H9 (cell line): Measurements from ENCODE around the gene INSRR. TPM values are rescaled to one million over a fixed set of nuclear protein-coding genes. Genes with fewer than 3 reads are reported as not detected.
A peak's percentile ranks its signal among the peaks of the same experiment; 100 is the strongest.

Source experiments
- DNase-seq: peaks from one replicate; pipeline ENCODE4 v3.0.0-alpha.2; 2017
- H2AFZ ChIP-seq: one replicate; pipeline ENCODE4 v1.6.1; 2013; ENCODE audit warnings: mild to moderate bottlenecking, low read length, control low read depth, moderate library complexity
- H2AK5ac ChIP-seq: 2 replicates; pipeline ENCODE4 v1.6.1; 2013; ENCODE audit warnings: low read length, control low read depth, mixed read lengths; ENCODE audit not compliant: insufficient read length
- H2BK120ac ChIP-seq: one replicate; pipeline ENCODE4 v1.6.1; 2013; ENCODE audit warnings: low read depth, mild to moderate bottlenecking, low read length, control low read depth, inconsistent platforms; ENCODE audit not compliant: poor library complexity, severe bottlenecking
- H2BK12ac ChIP-seq: 2 replicates; pipeline ENCODE4 v1.6.1; 2013; ENCODE audit warnings: low read length, control low read depth, mixed read lengths, low read depth; ENCODE audit not compliant: insufficient read length
- H2BK15ac ChIP-seq: 2 replicates; pipeline ENCODE4 v1.6.1; 2013; ENCODE audit warnings: low read depth, low read length, control low read depth
- H2BK20ac ChIP-seq: one replicate; pipeline ENCODE4 v1.6.1; 2013; ENCODE audit warnings: low read depth, mild to moderate bottlenecking, low read length, control low read depth, inconsistent platforms; ENCODE audit not compliant: poor library complexity, severe bottlenecking
- H2BK5ac ChIP-seq: 2 replicates; pipeline ENCODE4 v1.6.1; 2013; ENCODE audit warnings: low read length, control low read depth, mixed read lengths; ENCODE audit not compliant: insufficient read length
- H3K14ac ChIP-seq: 2 replicates; pipeline ENCODE4 v1.6.1; 2013; ENCODE audit warnings: low read length, control low read depth; ENCODE audit not compliant: insufficient read depth
- H3K18ac ChIP-seq: 2 replicates; pipeline ENCODE4 v1.6.1; 2013; ENCODE audit warnings: low read depth, mild to moderate bottlenecking, mixed read lengths, low read length, control low read depth; ENCODE audit not compliant: insufficient read length
- H3K23ac ChIP-seq: 2 replicates; pipeline ENCODE4 v1.6.1; 2013; ENCODE audit warnings: low read length, control low read depth, mixed read lengths, low read depth; ENCODE audit not compliant: insufficient read length
- H3K23me2 ChIP-seq: 2 replicates; pipeline ENCODE4 v1.6.1; 2013; ENCODE audit warnings: low read depth, mild to moderate bottlenecking, mixed read lengths, low read length, control low read depth; ENCODE audit not compliant: insufficient read length, poor library complexity, severe bottlenecking
- H3K27ac ChIP-seq: 2 replicates; pipeline ENCODE4 v1.5.1; 2013; ENCODE audit warnings: low read length, control low read depth, mixed read lengths, low read depth; ENCODE audit not compliant: insufficient read length
- H3K27me3 ChIP-seq: 2 replicates; pipeline ENCODE4 v1.6.1; 2013; ENCODE audit warnings: low read length, control low read depth, inconsistent platforms; ENCODE audit not compliant: insufficient read depth
- H3K4ac ChIP-seq: 2 replicates; pipeline ENCODE4 v1.6.1; 2013; ENCODE audit warnings: low read depth, mild to moderate bottlenecking, control low read depth, inconsistent platforms, low read length, moderate library complexity
- H3K4me1 ChIP-seq: 2 replicates; pipeline ENCODE4 v1.6.1; 2013; ENCODE audit warnings: low read length, control low read depth, inconsistent platforms; ENCODE audit not compliant: insufficient read depth
- H3K4me2 ChIP-seq: 2 replicates; pipeline ENCODE4 v1.6.1; 2013; ENCODE audit warnings: low read length, control low read depth, mixed read lengths; ENCODE audit not compliant: insufficient read length, insufficient read depth
- H3K56ac ChIP-seq: 2 replicates; pipeline ENCODE4 v1.6.1; 2013; ENCODE audit warnings: low read depth, mild to moderate bottlenecking, mixed read lengths, low read length, control low read depth; ENCODE audit not compliant: insufficient read length
- H3K79me1 ChIP-seq: 2 replicates; pipeline ENCODE4 v1.6.1; 2013; ENCODE audit warnings: low read depth, mild to moderate bottlenecking, moderate library complexity, low read length, control low read depth, inconsistent platforms; ENCODE audit not compliant: insufficient read depth, poor library complexity, severe bottlenecking
- H3K79me2 ChIP-seq: 2 replicates; pipeline ENCODE4 v1.6.1; 2013; ENCODE audit warnings: low read length, control low read depth, inconsistent platforms; ENCODE audit not compliant: insufficient read depth
- H3K9ac ChIP-seq: 2 replicates; pipeline ENCODE4 v1.6.1; 2013; ENCODE audit warnings: low read length, control low read depth, mixed read lengths; ENCODE audit not compliant: insufficient read length; ENCODE audit errors: extremely low read depth
- H3K9me3 ChIP-seq: one replicate; pipeline ENCODE4 v1.6.1; 2013; ENCODE audit warnings: low read depth, low read length, inconsistent platforms; ENCODE audit not compliant: control insufficient read depth
- H3T11ph ChIP-seq: one replicate; pipeline ENCODE4 v1.6.1; 2013; ENCODE audit warnings: mild to moderate bottlenecking, low read length, control low read depth, inconsistent platforms
- H4K20me1 ChIP-seq: one replicate; pipeline ENCODE4 v1.6.1; 2013; ENCODE audit not compliant: control insufficient read depth, insufficient read length, insufficient read depth
- H4K5ac ChIP-seq: 2 replicates; pipeline ENCODE4 v1.6.1; 2013; ENCODE audit warnings: low read depth, mild to moderate bottlenecking, mixed read lengths, low read length, control low read depth; ENCODE audit not compliant: insufficient read length
- H4K8ac ChIP-seq: replicated peaks from 2 replicates; pipeline ENCODE4 v1.6.1; 2013; ENCODE audit warnings: low read length, control low read depth, mixed read lengths, low read depth; ENCODE audit not compliant: insufficient read length
- H4K91ac ChIP-seq: 2 replicates; pipeline ENCODE4 v1.6.1; 2013; ENCODE audit warnings: low read depth, mild to moderate bottlenecking, moderate library complexity, mixed read lengths, low read length, control low read depth; ENCODE audit not compliant: insufficient read length
- H3K27ac Mint-ChIP-seq, 3 experiments: 2 replicates in 2 of 3; 3 replicates in 1 of 3; pipeline ENCODE4 v1.8.0; 2020 to 2021; ENCODE audit warnings: mixed read lengths in 3 of 3, mild to moderate bottlenecking in 1 of 3, moderate library complexity in 1 of 3
- H3K27me3 Mint-ChIP-seq: 2 replicates; pipeline ENCODE4 v1.8.0; 2021; ENCODE audit warnings: low read depth, mild to moderate bottlenecking, moderate library complexity, mixed read lengths
- H3K36me3 Mint-ChIP-seq, 3 experiments: 2 replicates in 2 of 3; 3 replicates in 1 of 3; pipeline ENCODE4 v1.8.0; 2020 to 2021; ENCODE audit warnings: low read depth in 3 of 3, mixed read lengths in 3 of 3; ENCODE audit not compliant: insufficient read depth in 1 of 3
- H3K4me1 Mint-ChIP-seq, 2 experiments: 2 replicates each; pipeline ENCODE4 v1.8.0; 2020; ENCODE audit warnings: mixed read lengths in 2 of 2
- H3K4me3 Mint-ChIP-seq, 2 experiments: 2 replicates in 1 of 2; 3 replicates in 1 of 2; pipeline ENCODE4 v1.8.0; 2020 to 2021; ENCODE audit warnings: mild to moderate bottlenecking in 2 of 2, mixed read lengths in 2 of 2, moderate library complexity in 1 of 2
- H3K9me3 Mint-ChIP-seq, 2 experiments: 2 replicates in 1 of 2; 3 replicates in 1 of 2; pipeline ENCODE4 v1.8.0; 2020; ENCODE audit warnings: mild to moderate bottlenecking in 2 of 2, mixed read lengths in 2 of 2, moderate library complexity in 1 of 2
- CTCF ChIP-seq: fragments of 200-600 bp; sonication (generic); conservative IDR thresholded peaks from 3 replicates; pipeline ENCODE4 v1.8.0; 2021; ENCODE audit warnings: antibody characterized with exemption, mild to moderate bottlenecking
- WGBS: extraction: QIAGEN DNeasy Blood & Tissue Kit; methylation state at CpG from one replicate; pipeline ENCODE4 v1.1.7; 2013; ENCODE audit warnings: missing lambda C conversion rate, low lambda C conversion rate, mixed read lengths; ENCODE audit not compliant: insufficient read length; ENCODE audit errors: extremely low coverage; 5-methylcytosine and 5-hydroxymethylcytosine counted together
- total RNA-seq: library from RNA; stranded (reverse); gene quantifications from 2 replicates; pipeline ENCODE4 v1.2.1, GENCODE V29; 2021

INSRR gene
- total RNA-seq, 1 experiment from 2014 or later, result not detected

DNA sequence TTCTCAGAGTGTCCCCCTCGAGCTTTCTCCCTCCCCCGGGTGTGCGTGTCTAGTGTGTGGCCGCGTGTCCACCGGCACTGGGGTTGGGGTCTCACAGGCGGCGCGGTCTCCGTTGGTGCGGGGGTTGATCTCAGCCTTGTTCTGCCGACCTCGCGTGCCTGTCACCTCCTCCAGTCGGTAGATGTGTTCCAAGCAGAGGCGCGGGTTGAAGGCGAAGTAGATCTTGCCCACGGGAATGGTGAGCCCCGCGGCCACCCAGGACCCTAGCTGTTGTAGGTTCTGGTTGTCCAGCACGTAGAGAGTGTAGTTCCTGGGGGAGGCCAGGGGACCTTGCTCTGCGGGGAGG, 9.8 kb downstream of the INSRR start:
- no peaks in the 10 kb centered on the region for H3K36me3 Mint-ChIP-seq
- peaks cover 15 to 32% of the 10 kb centered on the region in 2 experiments for H3K4me1 Mint-ChIP-seq
- Histone ChIP-seq H2BK20ac (no peak overlapping the region), H3K23me2 (peaks cover 12% of the 10 kb centered on the region), H3T11ph (no peak overlapping the region), H3K27me3 (peaks cover 59% of the 10 kb centered on the region), H2AFZ (no peak overlapping the region), H3K27ac (no peak overlapping the region), H3K79me1 (no peaks in the 10 kb centered on the region), H4K8ac (no peak overlapping the region), H3K9ac (no peak overlapping the region), H4K20me1 (no peaks in the 10 kb centered on the region), H2BK5ac (no peak overlapping the region), H2BK120ac (no peak overlapping the region), H4K5ac (no peak overlapping the region), H2BK12ac (no peak overlapping the region), H3K23ac (no peak overlapping the region), H3K18ac (no peak overlapping the region), H2AK5ac (no peak overlapping the region), H3K79me2 (no peaks in the 10 kb centered on the region), H3K4ac (no peak overlapping the region), H4K91ac (no peak overlapping the region), H2BK15ac (no peak overlapping the region), H3K14ac (no peak overlapping the region), H3K9me3 (no peaks in the 10 kb centered on the region), H3K56ac (no peak overlapping the region), H3K4me2 (peak overlapping the region; percentile 68), H3K4me1 (no peaks in the 10 kb centered on the region)
- TF ChIP-seq CTCF, result no peak
- no peak overlapping the region for H3K27ac Mint-ChIP-seq
- no peak for DNase-seq
- whole genome bisulfite sequencing, result no CpG with 5 or more reads among the region's 23 CpGs
- peak overlapping the region; percentile 42 to 78; a peak in 4 of 5 replicates for H3K4me3 Mint-ChIP-seq
- peaks cover 98% of the 10 kb centered on the region for H3K27me3 Mint-ChIP-seq
- no peaks in the 10 kb centered on the region for H3K9me3 Mint-ChIP-seq
